Stimulated activated CD4-positive, alpha-beta T cell treated with anti-CD3 and anti-CD28 coated beads, Interleukin-4, amount 100 ng/mL, for 4 hours (primary cell): ENCODE data around the gene SIX1.

Experiments used
- DNase-seq, 2 experiments: peaks; one replicate each; pipeline ENCODE4 v3.0.0-alpha.2; 2020

Gene SIX1

DNA sequence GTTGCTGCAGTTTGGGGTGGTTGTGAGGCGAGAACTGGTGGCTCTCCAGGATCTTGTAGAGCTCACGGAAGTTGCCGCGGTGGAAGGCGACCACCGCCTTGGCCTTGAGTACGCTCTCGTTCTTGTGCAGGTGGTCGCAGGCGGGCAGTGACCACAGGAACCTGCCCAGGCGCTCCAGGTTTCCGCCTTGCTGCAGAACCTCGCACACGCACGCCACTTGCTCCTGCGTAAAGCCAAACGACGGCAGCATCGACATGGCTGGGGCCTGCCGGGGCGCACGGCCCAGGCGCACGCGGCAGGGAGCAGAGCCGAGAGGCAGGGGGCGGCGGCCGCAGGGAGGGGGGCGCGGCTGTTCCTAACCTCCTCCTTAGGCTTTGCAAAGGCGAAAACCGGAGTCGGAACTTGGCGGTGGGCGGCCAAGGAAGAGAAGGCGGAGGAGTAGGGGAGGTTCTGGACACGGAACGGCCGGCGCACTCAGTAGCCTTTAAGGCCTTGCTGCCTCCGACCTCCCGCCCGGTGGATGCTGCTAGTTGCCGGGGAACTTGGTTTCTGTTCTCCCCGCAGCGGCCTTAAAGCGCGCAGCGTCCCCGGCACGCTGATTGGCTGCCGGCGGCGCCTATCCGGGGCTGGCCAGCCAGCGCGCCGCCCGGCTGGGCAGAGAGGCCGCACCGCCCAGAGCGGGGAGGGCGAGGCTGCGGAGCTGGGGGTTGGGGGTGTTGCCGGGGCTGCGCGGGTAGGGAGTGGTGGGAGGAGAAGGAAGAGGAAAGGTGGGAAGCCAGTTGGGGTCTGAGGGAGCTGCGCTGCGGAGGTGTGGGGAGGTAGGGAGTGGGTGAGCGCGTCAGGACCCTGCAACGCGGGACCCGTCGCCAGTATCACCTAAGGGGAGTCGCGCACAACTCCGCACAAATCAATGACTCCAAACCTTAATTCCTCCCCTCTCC lies at the start of gene SIX1:
SIX1 (minus strand) TSS at position 544 of the 941 bp plus-strand sequence; CDS start at position 256, 288 bp downstream.
- DNase-seq: no peak

DNA sequence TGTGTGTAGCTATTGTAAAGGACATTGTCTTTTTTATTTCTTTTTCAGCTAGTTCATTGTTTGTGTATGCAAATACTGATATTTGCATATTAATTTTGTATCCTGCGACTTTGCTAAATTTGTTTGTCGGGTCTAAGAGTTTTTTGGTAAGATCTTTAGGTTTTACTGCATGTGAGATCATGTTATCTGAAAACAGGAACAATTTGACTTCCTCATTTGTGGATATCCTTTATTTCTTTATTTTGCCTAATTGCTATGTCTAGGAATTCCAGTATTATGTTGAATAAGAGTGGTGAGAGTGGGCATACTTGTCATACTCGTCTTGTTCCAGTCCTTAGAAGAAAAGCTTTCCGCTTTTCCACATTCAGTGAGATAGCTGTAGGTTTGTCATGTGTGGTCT lies 46.0 kb upstream of the SIX1 start:
- no peak for DNase-seq

DNA sequence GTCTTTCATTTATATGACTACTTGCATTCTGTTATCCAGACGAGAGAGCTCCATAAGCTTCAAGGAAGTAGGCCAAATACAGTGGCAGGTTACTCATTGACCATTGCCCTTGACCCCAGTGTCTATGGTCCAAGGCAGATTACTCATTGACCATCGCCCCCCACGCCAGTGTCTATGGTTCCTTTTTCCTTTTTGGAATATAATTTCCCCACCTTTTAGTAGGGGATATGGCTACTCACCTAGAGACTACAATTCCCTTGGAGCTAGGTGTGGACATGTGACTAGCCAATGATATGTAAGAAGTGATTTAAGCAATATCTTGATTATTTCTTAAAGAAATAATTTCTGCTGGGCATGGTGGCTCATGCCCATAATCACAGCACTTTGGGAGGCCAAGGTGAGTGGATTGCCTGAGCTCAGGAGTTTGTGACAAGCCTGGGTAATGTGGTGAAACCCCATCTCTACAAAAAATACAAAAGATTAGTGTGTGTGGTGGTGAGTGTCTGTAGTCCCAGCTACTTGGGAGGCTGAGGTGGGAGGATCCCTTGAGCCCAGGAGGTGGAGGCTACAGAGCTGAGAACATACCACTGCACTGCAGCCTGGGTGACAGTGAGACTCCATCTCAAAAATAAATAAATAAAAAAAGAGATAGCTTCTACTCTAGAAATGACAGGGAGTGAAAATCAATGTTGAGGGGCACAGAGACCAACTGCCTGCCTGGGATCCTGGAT lies 42.3 kb upstream of the SIX1 start:
- no peak for DNase-seq

DNA sequence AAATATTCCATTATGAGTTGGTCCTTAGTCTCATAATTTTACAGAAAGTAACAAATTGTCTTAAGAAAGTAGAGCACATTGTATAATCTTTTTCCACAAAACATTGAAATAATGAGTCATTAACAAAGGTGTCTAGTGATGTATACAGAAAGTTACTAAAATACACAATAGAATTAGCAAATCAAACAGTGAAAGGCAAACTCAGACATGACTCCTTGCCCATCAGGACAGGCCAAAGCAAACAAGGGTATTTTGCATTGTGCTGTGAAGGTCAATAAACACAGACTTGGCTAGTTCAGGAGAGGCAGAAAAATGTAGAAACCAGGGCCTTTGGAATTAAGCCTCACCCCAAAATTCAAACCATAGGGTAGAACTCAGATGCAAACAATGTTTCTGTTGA lies 37.6 kb upstream of the SIX1 start:
- no peak for DNase-seq

DNA sequence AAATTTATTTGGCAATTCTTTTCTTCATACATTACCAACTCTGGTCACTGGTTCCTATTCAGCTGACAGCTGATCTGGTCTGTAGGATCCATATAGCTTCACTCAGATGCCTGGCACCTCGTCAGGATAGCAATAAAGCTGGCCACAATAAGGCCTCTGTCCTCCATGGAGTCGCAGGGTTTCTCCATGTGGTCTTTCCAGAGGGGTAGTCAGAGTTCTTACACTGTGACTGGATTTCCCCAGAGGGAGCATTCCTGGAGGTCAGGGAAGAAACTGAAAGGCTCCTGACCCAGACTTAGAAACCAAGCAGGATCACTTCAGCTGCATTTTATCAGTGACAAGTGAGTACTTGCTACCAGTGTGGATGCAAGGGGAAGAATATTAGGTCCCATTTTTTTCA lies 34.9 kb upstream of the SIX1 start:
- DNase-seq: no peak

DNA sequence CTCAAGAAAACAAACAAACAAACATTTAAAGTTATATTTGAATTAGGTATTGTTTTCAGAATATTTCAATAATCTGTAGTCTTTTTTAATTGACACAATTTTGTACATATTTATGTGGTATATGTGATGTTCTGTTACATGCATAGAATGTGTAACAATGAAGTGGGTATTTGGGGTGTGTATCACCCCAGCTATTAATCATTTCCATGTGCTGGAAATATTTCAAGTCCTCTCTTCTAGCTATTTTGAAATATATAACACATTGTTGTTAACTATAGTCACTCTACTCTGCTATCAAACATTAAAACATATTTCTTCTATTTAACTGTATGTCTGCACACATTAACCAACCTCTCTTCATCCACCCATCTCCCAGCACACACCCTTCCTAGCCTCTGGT lies 32.0 kb upstream of the SIX1 start:
- no peak for DNase-seq

DNA sequence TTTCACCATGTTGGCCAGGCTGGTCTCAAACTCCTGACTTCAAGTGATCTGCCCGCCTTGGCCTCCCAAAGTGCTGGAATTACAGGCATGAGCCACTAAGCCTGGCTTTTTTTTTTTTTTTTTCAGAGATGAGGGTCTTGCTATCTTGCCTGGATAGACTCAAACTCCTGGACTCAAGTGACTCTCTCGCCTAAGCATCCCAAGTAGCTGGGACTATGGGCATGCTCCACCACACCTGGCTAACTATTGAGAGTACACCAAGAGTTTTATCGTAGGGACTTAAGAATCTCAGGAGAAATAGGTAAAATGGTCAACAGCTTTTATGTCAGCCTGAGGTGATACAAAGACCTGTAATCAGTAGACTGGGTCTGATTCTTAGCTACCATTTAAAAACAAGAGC lies 31.2 kb upstream of the SIX1 start:
- DNase-seq: no peak

DNA sequence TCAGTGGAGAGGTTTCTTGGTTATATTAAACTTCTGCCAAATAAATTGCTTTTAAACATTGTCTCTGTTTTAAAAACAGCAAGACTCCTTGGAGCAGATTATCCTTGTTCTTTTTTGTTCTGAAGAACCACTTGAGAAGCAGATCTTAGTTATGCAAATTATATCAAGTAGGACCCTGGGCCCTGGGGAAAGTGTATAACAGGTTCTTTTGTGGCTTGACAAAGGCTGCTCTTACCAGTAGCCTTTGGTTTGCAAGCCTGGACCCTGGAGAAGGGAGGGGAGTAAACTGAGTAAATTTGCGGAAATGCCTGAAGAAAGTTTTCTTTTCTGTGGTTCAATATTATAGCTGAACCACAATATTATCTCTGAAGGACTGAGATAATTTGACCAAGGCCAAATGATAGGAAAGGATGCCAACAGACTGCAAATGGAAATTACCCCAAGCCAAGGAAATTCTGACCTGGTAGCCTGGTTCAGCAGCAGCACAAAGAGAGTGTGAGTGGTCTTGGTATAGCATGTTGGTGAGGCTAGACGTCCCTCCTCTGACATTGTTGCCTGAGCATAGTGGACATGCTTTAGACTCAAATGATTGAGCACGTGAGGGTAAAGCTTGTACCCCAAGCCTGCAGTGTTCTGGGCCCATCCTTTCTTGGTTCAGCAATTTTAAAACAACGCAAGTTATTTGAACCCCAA lies 30.4 kb upstream of the SIX1 start:
- no peak for DNase-seq

DNA sequence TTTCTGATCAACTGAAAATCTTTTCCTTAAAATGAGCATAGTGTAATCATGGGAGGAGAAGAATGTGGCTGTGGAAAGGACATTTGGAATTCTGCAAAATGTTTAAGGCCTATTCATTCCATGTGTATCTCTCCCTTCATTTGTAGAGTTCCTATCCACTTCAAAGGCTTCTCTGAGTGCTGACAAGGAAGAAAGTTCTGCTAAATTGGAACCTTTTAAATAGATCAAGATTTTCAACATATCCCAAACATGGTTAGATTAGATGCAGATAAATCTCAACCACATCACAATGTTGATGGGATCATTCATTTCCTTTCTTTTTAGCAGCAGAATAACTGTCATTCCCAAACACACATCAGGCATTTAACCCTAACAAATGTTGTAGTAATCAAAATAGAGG lies 28.4 kb upstream of the SIX1 start:
- no peak for DNase-seq

DNA sequence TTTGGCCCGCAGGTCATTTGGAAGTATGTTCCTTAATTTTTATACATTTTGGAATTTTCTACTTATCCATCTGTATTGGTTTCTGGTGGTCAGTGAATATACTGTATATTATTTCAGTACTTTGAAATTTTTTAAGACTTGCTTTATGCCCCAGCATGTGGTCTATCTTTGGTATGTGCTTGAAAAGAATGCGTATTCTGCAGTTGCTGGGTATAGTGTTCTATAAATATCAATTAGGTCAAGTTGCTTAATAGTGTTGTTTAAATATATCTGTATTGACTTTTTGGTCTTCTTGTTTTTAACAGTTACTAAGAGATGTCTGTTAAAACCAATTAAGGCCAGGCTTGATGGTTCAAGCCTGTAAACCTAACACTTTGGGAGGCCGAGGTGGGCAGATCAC lies 21.7 kb upstream of the SIX1 start:
- no peak for DNase-seq

DNA sequence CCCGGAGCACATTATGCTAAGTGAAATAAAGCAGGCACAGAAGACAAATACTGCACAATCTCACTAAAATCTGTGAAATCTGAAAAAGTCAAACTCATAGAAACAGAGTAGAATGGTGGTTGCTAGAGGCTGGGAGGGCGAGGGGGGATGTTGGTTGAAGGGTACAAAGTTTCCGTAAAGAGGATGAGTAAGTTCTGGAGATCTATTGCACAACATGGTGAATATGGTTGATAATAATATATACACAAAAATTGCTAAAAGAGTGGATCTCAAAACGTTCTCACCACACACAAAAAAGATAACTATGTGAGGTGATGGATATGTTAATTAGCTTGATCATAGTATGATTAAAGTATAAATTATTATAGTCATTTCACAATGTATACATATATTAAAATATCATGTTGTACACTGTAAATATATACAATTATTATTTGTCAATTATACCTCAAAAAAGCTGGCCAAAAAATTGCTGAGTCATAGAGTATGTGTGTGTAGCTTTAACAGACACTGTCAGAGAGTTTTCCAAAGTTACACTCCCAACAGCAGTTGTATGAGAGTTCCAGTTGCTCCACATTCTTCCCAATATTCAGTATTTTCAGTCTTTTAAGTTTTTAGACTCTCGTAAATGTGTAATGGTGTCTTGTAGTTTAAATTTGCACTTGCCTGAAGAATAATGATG lies 19.3 kb upstream of the SIX1 start:
- no peak for DNase-seq

DNA sequence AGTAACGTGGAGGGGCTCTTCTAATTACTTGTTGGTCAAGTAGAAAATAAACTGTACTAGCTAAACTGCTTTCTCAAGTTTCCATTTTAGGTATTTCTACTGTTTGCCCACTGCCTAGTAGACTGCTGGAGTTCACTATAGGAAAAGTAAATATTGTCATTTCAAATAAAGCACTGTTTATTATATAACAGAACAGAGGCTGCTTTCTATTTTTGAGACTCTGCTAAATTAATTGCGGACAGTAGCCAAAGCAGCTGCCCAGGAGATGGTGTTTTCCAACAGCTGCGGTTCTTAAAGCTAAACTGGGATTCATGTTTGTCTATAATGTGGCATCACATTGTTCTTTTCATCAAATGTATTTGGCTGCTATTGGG lies 15.9 kb upstream of the SIX1 start:
- DNase-seq: no peak

DNA sequence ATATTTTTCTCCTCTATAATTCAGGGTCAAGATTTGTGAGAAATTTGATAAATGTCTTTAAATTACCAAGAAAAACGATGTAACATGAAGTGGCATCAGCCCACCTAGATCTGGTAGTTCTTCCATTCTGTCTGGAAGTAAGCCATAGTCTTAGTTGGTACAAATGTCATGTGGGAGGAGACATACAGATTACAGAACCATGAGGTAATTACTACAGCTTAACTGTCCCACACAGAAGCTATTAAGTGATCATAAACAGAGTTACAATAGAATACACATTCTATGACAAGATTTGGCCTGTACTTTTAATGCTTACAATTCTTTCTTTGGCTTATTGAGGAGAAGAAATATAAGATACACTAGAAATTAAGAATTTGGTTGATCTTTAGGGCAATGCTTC lies 13.7 kb upstream of the SIX1 start:
- DNase-seq: no peak

DNA sequence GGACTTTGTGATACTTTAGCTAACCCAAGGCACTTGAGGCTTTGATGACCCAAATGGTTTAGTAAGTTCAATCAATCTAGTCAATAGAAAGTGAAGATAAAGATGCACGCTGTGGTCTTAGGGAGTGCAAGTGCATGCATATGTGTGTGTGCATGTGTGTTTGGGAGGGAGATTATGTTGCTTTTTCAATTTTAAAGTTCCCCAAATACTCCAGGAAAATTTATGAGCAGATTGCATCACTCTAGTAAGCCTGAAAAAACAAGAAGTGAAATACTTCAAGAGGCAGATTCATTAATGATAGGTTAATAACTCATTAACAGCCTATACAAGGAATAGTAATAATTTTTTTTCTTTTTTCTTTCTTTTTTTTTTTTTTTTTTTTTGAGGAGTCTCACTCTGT lies 12.4 kb upstream of the SIX1 start:
- no peak for DNase-seq

DNA sequence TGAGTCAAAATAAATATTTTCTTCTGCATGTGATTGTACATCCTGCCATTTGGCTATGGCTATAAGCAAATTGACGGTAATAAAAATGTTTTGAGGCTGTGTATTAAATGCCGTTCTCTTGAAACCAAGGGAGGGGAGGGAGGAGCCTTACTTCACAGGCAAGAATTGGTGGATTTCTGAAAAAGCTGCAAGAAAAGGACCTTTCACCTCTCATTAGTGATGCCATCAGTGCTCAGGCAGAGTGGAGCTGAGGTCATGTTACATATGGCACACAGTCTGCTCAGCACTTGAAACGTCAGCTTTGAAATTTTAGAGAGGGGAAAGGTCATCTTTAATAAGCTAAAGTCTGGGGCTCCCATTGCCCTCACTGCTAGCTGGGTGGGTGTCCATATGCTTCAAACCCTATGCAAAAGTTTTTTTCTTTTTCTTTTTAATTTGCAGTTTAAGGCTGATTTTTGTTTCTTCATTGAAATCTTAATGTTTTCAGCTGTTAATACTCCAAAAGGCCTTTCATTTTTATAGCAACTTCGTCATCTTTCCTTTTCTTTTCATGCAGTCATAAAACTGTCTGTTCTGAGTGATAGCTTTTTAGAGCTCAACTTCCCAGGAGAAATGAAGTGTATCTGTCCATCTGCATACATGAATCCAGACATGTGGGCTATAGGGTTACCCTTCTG lies 9.8 kb upstream of the SIX1 start:
- DNase-seq: no peak

DNA sequence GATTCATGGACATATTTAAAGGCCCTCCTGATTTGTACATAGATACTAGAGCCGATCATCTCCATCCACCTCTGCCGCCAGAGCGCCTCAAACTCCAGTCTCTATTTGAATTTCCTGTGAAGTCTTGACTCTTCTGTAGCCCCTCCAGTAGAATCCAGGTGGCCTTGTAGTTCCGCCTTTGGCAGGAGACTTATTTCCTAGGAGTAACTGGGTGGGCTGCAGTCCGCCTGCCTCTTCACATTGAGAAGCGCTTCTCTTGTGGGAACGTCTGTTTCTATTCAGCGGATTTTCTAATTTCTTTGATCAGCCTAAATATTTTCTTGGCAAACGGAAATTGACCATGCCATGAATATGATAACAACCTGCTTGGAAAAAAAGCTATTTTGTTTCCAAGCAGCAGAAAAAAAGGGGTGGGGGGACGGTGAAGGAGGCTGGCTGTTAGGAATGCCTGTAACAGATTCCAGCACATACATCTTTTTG lies 9.0 kb upstream of the SIX1 start:
- no peak for DNase-seq

DNA sequence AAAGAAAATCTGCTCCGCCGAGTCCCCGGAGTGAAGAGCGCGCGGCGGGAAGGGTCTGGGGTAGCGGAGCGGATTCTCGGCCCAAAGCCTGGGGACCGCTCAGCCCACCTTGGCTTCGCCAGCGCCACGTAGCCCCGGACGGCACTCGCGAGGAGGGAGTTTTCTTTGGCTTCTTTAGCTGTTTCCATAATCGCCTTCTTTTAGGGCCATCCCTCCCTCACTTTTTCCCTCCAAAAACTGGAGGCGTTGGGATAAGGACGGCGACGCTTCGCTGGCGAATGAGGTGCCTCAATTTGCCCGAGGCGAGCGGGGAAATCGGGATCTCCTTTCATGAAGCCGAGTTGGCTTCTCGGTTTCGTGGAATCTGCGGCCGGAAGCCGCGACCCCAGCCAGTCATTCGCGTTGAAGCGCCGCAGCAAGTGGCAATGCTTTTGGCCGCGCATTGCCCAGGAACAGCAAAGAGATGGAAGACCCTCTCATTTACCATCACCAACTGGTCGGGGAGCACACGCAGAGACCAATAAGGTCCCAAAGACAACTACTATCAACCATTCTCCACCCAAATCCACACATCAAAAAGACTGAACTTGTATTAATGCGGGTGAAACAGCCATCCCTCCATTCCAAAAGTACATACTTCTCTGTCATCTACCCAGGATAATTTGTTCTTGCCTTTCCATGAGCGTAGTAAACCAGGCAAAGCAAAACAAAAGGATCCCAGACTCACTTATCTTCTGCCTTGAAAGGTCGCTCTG lies 8.4 kb upstream of the SIX1 start:
- no peak for DNase-seq

DNA sequence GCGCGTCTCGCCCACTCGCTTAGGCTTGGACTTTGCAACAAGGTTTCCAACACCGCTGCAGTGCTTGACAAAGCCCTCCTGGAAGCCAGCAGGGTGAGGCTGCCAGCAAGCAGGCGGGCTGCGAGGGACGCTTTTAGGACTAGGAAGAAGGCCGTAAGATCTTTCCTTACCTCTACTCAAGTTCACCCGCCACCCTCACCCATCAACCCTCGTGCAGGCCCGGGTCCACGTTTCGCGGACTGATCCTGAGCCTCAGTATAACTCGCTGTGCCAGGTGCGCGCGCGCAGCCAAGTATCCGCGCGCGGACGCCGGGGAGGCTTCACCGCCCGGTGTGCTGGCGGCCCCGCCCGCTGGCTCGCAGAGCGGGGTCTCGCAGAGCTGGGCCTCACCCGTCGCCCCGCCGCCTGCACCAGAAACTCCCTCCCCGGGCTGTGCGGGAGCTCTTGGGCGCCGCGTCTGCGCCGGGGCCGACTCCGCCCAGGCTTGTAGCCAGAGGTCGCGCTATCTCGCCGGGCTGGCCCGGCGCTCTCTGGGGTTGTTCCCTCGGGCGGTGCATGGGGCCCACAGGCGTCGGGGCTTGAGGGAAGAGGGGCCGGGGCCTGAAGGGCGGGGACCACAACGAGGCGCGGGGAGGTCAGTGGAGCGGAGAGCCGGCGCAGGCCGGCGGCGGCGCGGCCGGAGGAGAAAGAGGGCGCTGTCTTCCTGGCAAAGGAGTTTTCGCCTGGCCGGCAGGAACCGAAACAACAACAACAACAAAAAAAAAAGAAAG lies 7.6 kb upstream of the SIX1 start:
- DNase-seq: no peak

DNA sequence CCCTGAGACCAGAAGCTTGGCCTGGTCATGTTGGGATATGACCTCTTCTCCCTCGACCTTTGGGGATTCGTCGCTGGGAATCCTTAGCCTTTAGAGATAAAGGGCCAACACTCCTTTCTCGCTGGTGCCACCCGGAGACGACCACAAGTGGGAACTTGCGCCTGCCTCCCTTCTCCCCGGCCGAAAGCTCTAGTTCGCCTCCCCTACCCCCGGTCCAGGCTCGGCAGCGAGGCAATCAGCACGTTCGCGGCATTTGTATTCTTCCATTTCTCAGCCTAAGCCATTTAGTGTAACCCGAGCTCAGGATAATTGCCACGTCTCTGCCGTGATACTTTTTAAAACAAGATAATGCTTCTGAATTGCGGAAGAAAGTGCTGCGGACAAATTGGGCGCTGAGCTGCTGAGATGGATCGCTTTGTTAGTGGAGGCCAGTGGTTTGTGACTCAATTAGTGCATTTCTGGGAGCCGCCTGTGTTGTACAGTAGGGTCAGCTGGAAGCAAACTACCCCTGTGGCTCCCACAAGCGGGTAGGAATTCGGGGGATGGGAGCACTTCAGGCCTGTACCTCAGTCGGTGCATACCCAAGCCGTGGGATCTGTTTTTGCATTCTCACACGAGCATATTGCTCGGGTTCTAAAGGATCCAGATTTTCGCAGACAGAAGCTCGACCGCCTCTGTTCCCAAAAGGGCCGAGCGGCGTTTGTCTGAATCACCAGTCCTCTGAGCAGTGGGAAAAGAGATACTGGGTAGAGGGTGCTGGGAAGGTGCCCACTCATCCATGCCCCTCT lies 6.8 kb upstream of the SIX1 start:
- no peak for DNase-seq
